Thoracic aorta (tissue), 2 donors: ENCODE results near the gene KCND2. TPM values are rescaled to one million over a fixed set of nuclear protein-coding genes. Genes with fewer than 3 reads are reported as not detected.

Experiments
- ATAC-seq: fragments of 150-250 bp; one replicate; pipeline ENCODE4 v1.8.0; 2017; ENCODE audit warnings: low read depth; ENCODE audit not compliant: insufficient number of reproducible peaks, low FRiP score
- DNase-seq: peaks from one replicate; pipeline ENCODE4 v3.0.0-alpha.2; 2020; ENCODE audit warnings: low spot score
- H3K27ac ChIP-seq, 2 donors: fragments of 200-600 bp; sonication (generic); 1 replicate in 1 of 2; 2 replicates in 1 of 2; pipeline ENCODE4 v1.5.1; 2016; ENCODE audit warnings: mild to moderate bottlenecking in 2 of 2, moderate library complexity in 2 of 2
- H3K27me3 ChIP-seq: fragments of 200-600 bp; sonication (generic); replicated peaks from 2 replicates; pipeline ENCODE4 v1.6.0; 2016; ENCODE audit warnings: mild to moderate bottlenecking; ENCODE audit not compliant: insufficient read depth
- H3K36me3 ChIP-seq: fragments of 200-600 bp; sonication (generic); one replicate; pipeline ENCODE4 v1.5.1; 2016
- H3K4me1 ChIP-seq, 2 donors: fragments of 200-600 bp; sonication (generic); 1 replicate in 1 of 2; 2 replicates in 1 of 2; pipeline versions ENCODE4 v1.5.1 to v1.6.0; 2016; ENCODE audit warnings: low read depth in 2 of 2, mild to moderate bottlenecking in 1 of 2; ENCODE audit not compliant: control insufficient read depth in 1 of 2
- H3K4me3 ChIP-seq: fragments of 200-600 bp; sonication (generic); 2 replicates; pipeline ENCODE4 v1.5.1; 2016; ENCODE audit warnings: mild to moderate bottlenecking
- H3K9me3 ChIP-seq: fragments of 200-600 bp; sonication (generic); 2 replicates; pipeline ENCODE4 v1.5.1; 2016
- total RNA-seq, 2 donors: library from RNA; depleted of rRNA; stranded (reverse); fragments of >200 nt; gene quantifications; one replicate each; pipeline versions ENCODE4 v1.1.0 to v1.2.3, GENCODE V29; 2016
- TF ChIP-seq, protein P1 (sequence below): fragments of 200-600 bp; sonication (generic); IDR thresholded peaks from one replicate; pipeline ENCODE4 v1.5.1; 2019; ENCODE audit warnings: antibody characterized with exemption

KCND2 gene
- total RNA-seq, 2 donors from 2014 or later = 0.14 to 0.99 TPM

DNA sequence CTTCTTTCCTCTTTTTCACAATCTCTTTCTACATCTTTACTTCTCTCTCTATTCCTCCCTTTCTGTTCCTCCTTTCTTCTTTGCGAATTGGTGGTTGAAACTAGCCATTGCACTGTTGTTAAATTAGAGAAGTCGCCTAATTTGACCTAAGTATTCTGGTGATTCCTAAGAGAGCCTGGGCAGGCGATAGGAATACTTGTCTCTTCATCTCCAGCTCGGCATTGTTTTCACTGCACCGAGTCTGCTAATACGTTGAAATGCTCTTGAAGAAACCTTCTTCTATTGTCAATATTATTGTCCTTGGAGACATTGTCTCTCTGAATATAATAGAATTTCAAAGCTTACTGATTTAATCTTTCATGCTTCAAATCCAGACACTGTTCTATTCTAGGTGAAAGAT lies 31.7 kb downstream of the KCND2 start:
- TF ChIP-seq, protein P1, sequence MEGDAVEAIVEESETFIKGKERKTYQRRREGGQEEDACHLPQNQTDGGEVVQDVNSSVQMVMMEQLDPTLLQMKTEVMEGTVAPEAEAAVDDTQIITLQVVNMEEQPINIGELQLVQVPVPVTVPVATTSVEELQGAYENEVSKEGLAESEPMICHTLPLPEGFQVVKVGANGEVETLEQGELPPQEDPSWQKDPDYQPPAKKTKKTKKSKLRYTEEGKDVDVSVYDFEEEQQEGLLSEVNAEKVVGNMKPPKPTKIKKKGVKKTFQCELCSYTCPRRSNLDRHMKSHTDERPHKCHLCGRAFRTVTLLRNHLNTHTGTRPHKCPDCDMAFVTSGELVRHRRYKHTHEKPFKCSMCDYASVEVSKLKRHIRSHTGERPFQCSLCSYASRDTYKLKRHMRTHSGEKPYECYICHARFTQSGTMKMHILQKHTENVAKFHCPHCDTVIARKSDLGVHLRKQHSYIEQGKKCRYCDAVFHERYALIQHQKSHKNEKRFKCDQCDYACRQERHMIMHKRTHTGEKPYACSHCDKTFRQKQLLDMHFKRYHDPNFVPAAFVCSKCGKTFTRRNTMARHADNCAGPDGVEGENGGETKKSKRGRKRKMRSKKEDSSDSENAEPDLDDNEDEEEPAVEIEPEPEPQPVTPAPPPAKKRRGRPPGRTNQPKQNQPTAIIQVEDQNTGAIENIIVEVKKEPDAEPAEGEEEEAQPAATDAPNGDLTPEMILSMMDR = no peak
- Histone ChIP-seq H3K4me1 (no peaks in the 10 kb centered on the region), H3K27me3 (no peaks in the 10 kb centered on the region), H3K36me3 (no peaks in the 10 kb centered on the region), H3K4me3 (no peak overlapping the region), H3K27ac (no peak overlapping the region), H3K9me3 (no peaks in the 10 kb centered on the region)
- DNase-seq (no peak), ATAC-seq (no peak)

DNA sequence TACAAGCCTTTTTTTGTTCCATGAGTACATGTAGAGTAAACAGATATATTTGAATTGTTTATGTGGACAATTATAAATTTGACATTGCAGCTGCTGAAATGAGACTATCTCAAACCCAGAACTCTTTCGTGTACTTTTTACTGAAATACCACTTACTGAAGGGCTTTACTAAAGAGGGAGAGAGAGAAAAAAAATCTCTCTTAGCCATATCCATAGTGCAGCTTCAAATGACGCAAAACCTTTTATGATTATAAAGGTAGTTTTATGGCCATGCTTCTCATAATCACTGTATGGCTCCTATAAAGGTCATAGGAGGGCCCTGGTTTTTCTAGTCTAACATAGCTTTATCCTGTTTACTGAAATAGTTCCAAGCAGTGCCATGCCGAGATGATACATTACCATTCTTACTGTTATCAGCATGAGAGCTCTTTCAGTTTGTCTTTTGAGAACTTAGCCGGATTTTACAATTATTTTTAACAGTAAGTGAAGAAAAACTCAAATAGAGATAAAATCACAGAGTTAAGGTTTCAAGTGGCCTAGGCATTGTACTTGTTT lies 35.1 kb downstream of the KCND2 start:
- Histone ChIP-seq H3K36me3 (no peaks in the 10 kb centered on the region), H3K27me3 (no peaks in the 10 kb centered on the region), H3K27ac (no peak overlapping the region), H3K4me1 (no peaks in the 10 kb centered on the region), H3K4me3 (no peak overlapping the region), H3K9me3 (no peaks in the 10 kb centered on the region)
- ATAC-seq = no peak
- TF ChIP-seq, protein P1 = no peak
- DNase-seq = no peak

DNA sequence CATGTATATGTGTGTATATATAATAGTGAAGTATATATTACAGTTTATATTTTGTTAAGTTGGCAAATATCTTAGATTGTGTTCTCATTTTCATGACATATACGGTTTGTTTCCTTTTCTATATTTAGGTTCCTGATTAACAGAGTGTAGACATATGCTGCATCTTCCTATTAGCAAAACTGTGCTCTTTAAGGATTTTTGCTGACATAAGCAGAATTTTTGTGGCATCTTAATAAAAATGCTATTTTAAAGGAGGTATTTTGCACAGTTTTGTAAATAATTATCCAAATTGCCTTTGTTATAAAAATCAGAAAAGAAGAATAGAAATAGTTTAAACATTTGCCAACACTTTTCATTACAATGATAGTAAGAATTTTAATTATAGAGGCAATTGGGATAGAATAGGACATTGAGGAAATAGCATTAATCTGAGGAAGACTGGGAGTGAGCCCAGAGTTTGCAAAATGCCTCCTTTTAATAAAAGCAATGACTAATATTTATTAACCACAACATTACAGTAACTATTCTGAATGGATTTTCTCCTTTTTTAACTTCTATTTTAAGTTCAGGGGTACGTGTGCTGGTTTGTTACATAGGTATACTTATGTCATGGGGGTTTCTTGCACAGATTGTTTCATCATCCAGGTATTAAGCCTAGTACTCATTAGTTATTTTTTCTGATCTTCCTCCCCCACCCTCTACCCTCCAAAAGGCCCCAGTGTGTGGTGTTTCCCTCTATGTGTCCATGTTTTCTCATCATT lies 38.2 kb downstream of the KCND2 start:
- TF ChIP-seq, protein P1 = no peak
- Histone ChIP-seq H3K27me3 (no peaks in the 10 kb centered on the region), H3K4me3 (no peak overlapping the region)

DNA sequence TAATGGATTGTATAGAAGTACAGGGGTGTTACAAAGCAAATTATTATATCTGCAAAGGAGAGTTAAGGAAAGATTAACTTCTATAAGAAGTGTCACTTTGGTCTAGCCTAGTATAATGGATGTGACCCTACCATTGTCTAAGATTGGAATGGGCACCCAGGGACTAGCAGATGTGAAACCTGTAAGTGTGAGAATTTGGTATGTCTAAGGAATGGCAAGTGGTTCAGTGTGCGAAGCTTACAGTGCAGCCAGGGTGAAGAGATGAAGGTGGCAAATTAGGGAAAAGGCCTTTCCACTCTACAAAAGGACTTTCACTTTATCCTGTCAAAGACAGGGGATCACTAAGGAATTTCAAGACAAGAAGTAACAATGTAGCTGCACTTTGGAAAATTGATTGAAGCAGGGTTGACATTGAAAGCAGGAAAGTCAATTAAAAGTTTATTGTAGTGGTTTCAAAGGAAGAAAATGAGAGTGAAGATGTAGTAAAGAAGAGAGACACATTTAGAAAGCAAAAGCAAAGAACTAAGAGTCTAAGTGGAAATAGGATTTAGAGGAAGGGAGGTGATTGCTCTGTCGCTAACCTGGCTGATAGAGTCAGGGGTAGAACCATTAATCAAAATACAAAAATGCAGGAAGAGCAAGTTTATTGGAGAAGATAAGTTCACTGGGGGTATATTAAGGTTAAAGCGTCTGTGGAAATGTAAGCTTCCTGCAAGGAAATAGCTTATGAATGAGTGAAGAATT lies 47.4 kb downstream of the KCND2 start:
- Histone ChIP-seq H3K4me3 (no peak overlapping the region), H3K27me3 (no peaks in the 10 kb centered on the region), H3K4me1 (no peaks in the 10 kb centered on the region), H3K9me3 (no peaks in the 10 kb centered on the region), H3K27ac (no peak overlapping the region), H3K36me3 (no peaks in the 10 kb centered on the region)
- ATAC-seq (no peak), DNase-seq (no peak)
- TF ChIP-seq, protein P1 = no peak

More for the DNA sequence above, 38.2 kb downstream of the KCND2 start:
- no peak for DNase-seq
- no peak for ATAC-seq
- Histone ChIP-seq H3K4me1 (no peaks in the 10 kb centered on the region), H3K36me3 (no peaks in the 10 kb centered on the region), H3K9me3 (no peaks in the 10 kb centered on the region), H3K27ac (no peak overlapping the region)

DNA sequence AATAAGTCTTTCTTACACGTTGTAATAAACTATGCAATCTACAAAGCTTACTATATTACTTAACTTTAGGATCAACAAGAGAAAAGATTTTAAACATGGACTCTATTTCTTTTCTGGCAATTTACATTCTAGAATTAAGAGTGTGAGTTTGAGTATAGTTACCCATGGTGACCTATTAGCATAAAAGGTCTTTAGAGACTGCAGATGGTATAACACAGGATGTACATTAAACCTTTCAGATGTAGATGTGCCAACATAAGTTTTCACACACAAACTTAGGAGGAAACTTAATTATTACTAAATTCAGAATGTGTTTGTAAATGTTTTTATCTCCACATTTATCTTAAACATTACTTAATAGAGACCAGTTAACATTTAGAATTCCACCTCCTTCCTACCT lies 54.1 kb downstream of the KCND2 start:
- Histone ChIP-seq H3K4me1 (no peaks in the 10 kb centered on the region), H3K36me3 (no peaks in the 10 kb centered on the region), H3K27ac (no peak overlapping the region), H3K9me3 (no peaks in the 10 kb centered on the region), H3K27me3 (no peaks in the 10 kb centered on the region), H3K4me3 (no peak overlapping the region)
- DNase-seq (no peak), ATAC-seq (no peak)
- TF ChIP-seq, protein P1 = no peak
